GM19452 (cell line): ENCODE data around the gene TMEM221.

ENCODE experiments used
- ATAC-seq: cut with Tn5 transposase; IDR thresholded peaks from one replicate; pipeline ENCODE4 v1.9.1; 2021; ENCODE audit not compliant: unreplicated experiment

TMEM221 gene

GRCh38 chr19:17445526-17446165 lies 2.8 kb downstream of the TMEM221 start:
- no peak for ATAC-seq

- no peak for ATAC-seq
Measured at GRCh38 chr19:17441241-17442021, 7.0 kb downstream of the TMEM221 start.

GRCh38 chr19:17436874-17437267 lies 11.6 kb downstream of the TMEM221 start:
- no peak for ATAC-seq

- no peak for ATAC-seq
Measured at GRCh38 chr19:17436094-17436873, 12.2 kb downstream of the TMEM221 start.

GRCh38 chr19:17435218-17435617 lies 13.2 kb downstream of the TMEM221 start:
- no peak for ATAC-seq

- no peak for ATAC-seq
Measured at GRCh38 chr19:17431417-17431816, 17.1 kb downstream of the TMEM221 start.

GRCh38 chr19:17429641-17430113 lies 18.8 kb downstream of the TMEM221 start:
- ATAC-seq = no peak

- ATAC-seq = no peak
Measured at GRCh38 chr19:17424743-17425365, 23.6 kb downstream of the TMEM221 start.

GRCh38 chr19:17423429-17424208 lies 24.8 kb downstream of the TMEM221 start:
- no peak for ATAC-seq

- no peak for ATAC-seq
Measured at GRCh38 chr19:17421942-17422341, 26.5 kb downstream of the TMEM221 start.

GRCh38 chr19:17420475-17420924 lies 28.0 kb downstream of the TMEM221 start:
- ATAC-seq = no peak

- ATAC-seq = peak; percentile 89
Measured at GRCh38 chr19:17419621-17420474, 28.6 kb downstream of the TMEM221 start, which contains the start of gene MVB12A. TSS of gene MVB12A (plus strand) at chr19:17420047. CDS start at chr19:17420136, 89 bp downstream.

- ATAC-seq = no peak
Measured at GRCh38 chr19:17419154-17419620, 29.3 kb downstream of the TMEM221 start.

GRCh38 chr19:17418710-17419109 lies 29.8 kb downstream of the TMEM221 start:
- no peak for ATAC-seq

GRCh38 chr19:17415121-17415520 lies 33.3 kb downstream of the TMEM221 start:
- ATAC-seq = no peak

GRCh38 chr19:17414097-17414496 lies 34.4 kb downstream of the TMEM221 start:
- ATAC-seq = no peak

GRCh38 chr19:17411801-17412200 lies 36.7 kb downstream of the TMEM221 start:
- no peak for ATAC-seq

- no peak for ATAC-seq
Measured at GRCh38 chr19:17409990-17410389, 38.5 kb downstream of the TMEM221 start.

GRCh38 chr19:17406887-17407196 lies 41.6 kb downstream of the TMEM221 start:
- no peak for ATAC-seq
